HG02678 (cell line): ENCODE measurements around the gene THUMPD3.
A peak's percentile ranks its signal among the peaks of the same experiment; 100 is the strongest.

Experiments
- ATAC-seq: cut with Tn5 transposase; IDR thresholded peaks from one replicate; pipeline ENCODE4 v1.9.1; 2021; ENCODE audit warnings: mild to moderate bottlenecking, moderate library complexity; ENCODE audit not compliant: unreplicated experiment

THUMPD3 gene

DNA sequence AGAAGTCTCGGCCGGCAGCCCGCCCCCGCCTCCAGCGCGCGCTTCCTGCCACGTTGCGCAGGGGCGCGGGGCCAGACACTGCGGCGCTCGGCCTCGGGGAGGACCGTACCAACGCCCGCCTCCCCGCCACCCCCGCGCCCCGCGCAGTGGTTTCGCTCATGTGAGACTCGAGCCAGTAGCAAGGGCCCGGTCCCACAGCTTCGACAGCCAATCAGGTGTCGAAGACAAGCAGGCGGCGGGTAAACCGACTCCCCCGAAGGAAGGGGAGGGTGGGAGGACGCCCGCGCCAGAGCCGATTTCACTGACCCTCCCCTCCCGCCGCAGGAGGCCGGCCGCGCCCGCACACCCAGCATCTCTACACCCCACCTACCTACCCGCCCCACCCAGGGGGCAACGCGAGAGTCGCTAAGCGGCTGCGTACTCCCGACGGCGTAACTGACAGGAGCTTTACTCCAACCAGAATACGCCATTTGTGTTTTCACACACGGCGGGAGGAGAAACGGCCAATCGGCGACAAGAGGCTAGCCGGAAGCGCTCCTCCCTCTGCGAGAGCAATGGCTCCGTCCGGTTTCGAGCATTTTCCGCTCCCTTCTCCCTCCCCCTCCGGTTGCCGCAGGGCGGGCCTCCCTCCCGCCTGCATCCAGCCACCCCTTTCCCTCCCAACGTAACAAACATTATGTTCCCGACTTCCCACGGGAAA lies 33.9 kb downstream of the THUMPD3 start:
- ATAC-seq, result peak; percentile 69

GRCh38 chr3:9397332-9397905 lies 34.6 kb downstream of the THUMPD3 start, which contains the start of gene SETD5:
Gene SETD5, plus strand, starts transcription at chr3:9397615. Its CDS starts 31,324 bp downstream, at chr3:9428939.
- peak; percentile 51 for ATAC-seq

DNA sequence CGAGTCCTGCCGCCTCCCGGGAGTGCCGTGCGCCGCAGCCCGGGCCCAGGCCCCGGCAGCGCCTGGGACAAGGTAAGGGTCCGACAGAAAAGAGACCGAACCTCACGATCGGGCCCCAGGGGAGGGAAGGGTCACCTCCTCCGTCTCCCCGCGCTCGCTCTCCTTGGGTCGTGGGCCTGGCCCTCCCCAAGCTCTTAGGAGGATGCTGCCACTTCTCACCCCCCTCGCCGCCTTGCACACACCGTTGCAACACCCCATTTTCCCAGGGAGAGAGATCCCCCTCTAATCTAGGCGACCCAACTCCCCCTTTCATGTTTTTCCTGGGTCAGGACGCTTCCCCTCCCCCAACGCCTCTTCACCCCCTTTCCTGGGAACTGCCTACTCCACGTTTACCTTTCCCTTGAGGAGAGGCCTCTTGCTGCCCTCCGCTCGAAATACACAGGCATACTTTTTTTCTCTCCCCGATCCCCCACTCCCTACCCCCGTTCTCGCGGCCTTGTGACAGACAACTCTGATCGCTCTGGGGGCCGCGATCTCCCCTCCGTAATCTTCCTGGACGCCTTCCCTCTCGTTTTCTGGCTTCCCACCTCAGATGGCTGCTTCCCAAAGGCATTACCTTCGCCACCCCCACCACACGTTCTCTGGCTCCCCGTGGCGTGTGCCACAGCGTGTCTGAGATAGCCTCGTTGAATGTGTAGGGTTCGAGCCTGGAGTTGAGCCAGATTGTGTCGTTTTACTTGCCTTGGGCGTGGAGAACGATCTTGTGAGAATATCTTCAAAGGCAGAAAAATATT lies 35.2 kb downstream of the THUMPD3 start:
- ATAC-seq, result no peak

GRCh38 chr3:9398700-9399336 lies 36.0 kb downstream of the THUMPD3 start:
- no peak for ATAC-seq

DNA sequence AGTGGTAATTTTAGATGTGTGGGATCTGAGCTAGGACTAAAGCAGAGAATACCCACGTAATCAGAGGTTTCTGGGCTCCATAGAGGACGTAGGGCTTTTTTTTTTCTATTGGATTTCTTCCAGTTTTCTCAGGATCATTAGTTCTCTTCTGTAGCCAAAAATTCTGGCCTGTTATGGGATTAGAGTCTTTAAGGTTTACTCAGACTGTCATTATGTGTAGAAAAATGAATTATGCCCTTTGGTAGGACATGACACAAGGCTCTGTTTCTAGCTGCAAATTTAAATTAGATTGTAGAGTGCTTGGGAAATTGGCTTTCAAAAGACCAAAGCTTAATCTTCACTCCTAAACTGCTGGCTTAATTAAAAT lies 36.5 kb downstream of the THUMPD3 start:
- no peak for ATAC-seq

- no peak for ATAC-seq
Measured at GRCh38 chr3:9399746-9400145, 36.9 kb downstream of the THUMPD3 start.

GRCh38 chr3:9400616-9401015 lies 37.8 kb downstream of the THUMPD3 start:
- ATAC-seq, result no peak

- no peak for ATAC-seq
Measured at GRCh38 chr3:9401986-9402385, 39.1 kb downstream of the THUMPD3 start.

DNA sequence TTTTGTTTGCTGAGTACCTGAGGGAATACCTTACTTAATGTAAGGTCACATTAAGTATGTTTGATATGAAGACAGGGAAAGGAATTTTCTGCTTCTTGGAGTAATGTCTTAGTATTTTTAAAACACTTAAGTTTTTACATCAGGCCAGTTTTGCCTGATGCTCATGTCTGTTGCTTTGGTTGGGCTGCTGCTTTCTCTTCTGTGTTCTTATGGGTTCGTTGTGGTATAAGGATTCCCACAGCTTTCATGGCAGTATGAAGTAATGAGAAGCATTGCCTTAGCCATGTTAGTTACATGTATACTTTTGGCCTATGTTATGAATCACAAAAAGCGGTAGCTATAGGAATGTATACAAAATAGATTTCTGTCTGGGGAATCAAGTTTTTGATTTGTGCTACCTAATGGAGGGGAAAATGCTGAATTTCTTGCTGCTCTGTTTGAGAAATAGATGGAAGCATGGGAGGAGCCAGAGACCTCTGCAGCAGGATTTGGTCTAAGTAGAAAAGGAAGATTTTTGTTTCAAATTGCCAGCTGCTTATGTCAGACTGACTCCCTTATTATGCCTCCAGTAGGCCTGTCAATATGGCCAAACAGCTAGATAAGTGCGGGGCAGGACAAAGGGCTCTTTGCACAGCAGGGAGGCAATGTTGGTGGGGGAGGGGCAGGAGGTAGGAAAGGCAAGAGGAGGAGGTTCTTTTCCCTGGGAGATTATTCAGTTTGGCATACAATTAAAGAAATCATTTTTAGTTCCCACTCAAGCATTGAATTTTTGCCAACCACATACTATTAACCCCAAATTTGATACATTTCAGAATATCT lies 39.8 kb downstream of the THUMPD3 start:
- no peak for ATAC-seq

GRCh38 chr3:9403463-9403862 lies 40.6 kb downstream of the THUMPD3 start:
- no peak for ATAC-seq

DNA sequence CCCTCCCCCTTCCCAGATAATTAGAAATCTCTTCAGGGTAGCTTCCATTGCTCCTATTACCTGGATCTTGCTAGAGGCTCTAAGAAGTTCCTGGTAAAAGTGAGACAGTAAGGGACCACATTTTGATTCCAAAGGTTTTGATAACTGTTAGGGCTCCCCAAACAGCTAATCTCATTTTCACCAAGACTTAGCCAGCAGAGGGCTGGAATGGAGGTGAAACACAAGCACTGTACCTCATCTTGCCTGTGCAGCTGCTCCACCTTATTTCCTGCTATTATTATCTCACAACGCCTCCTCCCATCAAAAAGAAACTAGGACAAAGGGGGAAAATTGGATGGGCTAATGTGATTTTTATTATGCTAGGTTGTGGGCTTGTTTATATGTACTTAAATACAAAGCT lies 41.8 kb downstream of the THUMPD3 start:
- ATAC-seq, result no peak

DNA sequence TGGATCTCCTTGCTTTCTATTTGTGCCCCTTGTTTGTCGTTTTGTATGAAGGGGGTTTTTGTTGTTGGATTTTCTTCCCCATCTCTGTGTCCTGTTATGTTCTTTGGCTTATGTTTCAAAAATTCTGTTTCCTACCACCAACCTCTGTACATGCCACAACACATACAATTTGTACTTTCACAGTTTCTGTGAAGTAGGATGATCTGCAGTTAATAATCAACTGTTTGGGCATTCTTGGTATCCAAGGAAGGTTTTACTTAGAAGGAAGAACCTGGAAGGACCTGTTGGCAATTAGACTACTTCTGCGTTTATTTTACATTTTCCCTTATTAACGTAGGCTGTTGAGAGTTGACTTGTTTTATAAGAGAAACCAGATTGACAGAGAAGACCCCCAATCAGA lies 42.9 kb downstream of the THUMPD3 start:
- ATAC-seq, result no peak

- ATAC-seq, result no peak
Measured at GRCh38 chr3:9406856-9407626, 44.2 kb downstream of the THUMPD3 start.

- ATAC-seq, result no peak
Measured at GRCh38 chr3:9408061-9408460, 45.2 kb downstream of the THUMPD3 start.

DNA sequence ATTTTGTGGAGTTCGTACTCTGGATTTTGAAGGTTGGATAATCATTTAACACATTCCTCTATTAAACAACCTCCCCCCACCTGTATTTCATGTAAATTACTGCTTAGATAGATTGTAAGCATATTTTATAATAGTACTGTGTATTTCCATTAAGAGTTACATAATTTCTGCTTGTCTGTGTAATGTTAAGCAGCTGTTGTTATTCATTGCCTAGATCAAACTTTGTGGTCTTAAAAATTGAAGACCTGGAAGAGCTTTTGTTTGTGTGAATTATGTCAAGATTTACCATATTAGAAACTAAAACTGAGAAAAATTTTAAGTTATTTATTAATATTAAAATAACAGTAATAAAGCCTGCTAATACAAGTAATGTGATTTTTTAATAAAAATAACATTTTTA lies 45.7 kb downstream of the THUMPD3 start:
- ATAC-seq, result no peak

GRCh38 chr3:9409981-9410854 lies 47.4 kb downstream of the THUMPD3 start:
- ATAC-seq, result no peak

GRCh38 chr3:9411302-9411701 lies 48.4 kb downstream of the THUMPD3 start:
- ATAC-seq, result no peak

- ATAC-seq, result no peak
Measured at GRCh38 chr3:9412293-9412692, 49.4 kb downstream of the THUMPD3 start.

DNA sequence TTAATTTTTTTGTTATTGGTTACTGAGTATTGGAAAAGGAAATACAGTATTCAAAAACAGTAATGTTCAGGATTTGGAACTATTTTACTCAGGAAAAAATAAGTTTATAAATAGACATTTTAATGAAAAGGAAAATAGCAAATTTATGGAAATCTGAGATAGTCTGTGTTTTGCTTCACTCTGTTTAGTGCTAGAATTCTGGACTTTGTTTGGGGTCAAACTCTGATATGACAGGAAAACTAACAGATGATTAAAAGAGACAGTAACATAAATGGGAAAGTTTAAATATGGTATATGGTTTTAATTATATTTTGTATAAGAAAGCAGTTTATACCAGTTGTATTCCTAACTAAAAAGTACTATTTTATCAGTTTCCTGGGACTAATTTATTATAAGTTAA lies 52.0 kb downstream of the THUMPD3 start:
- no peak for ATAC-seq
